NCI-H446 treated with DMSO at 0.1 percent for 48 hours (cell line): ENCODE data around the gene FAM78B.

ENCODE experiments used
- DNase-seq: peaks from one replicate; lab custom pipeline; 2025; lab: John Stamatoyannopoulos, UW

FAM78B gene

GRCh38 chr1:166117776-166118175, 49.0 kb downstream of the FAM78B start:
- no peak for DNase-seq

- no peak for DNase-seq
Observed at GRCh38 chr1:166116026-166116425, 50.8 kb downstream of the FAM78B start.

- no peak for DNase-seq
Observed at GRCh38 chr1:166114419-166114818, 52.4 kb downstream of the FAM78B start.

GRCh38 chr1:166113630-166114029, 53.2 kb downstream of the FAM78B start:
- DNase-seq: no peak

- DNase-seq: no peak
Observed at GRCh38 chr1:166113031-166113430, 53.8 kb downstream of the FAM78B start.

- DNase-seq: no peak
Observed at GRCh38 chr1:166112425-166112824, 54.4 kb downstream of the FAM78B start.

- no peak for DNase-seq
Observed at GRCh38 chr1:166111430-166111829, 55.4 kb downstream of the FAM78B start.

GRCh38 chr1:166090244-166090643, 76.6 kb downstream of the FAM78B start:
- no peak for DNase-seq

- no peak for DNase-seq
Observed at GRCh38 chr1:166089804-166090203, 77.0 kb downstream of the FAM78B start.

GRCh38 chr1:166088572-166088955, 78.2 kb downstream of the FAM78B start:
- no peak for DNase-seq

GRCh38 chr1:166087734-166088571, 78.8 kb downstream of the FAM78B start:
- DNase-seq: no peak

GRCh38 chr1:166086113-166086883, 80.5 kb downstream of the FAM78B start:
- no peak for DNase-seq

GRCh38 chr1:166084613-166085012, 82.2 kb downstream of the FAM78B start:
- DNase-seq: no peak

- DNase-seq: no peak
Observed at GRCh38 chr1:166083887-166084286, 82.9 kb downstream of the FAM78B start.

- no peak for DNase-seq
Observed at GRCh38 chr1:166082601-166083000, 84.2 kb downstream of the FAM78B start.

- DNase-seq: no peak
Observed at GRCh38 chr1:166080967-166081870, 85.6 kb downstream of the FAM78B start.

- no peak for DNase-seq
Observed at GRCh38 chr1:166080277-166080966, 86.4 kb downstream of the FAM78B start.

GRCh38 chr1:166079276-166079675, 87.5 kb downstream of the FAM78B start:
- DNase-seq: no peak

GRCh38 chr1:166073489-166073888, 93.3 kb downstream of the FAM78B start:
- no peak for DNase-seq

- DNase-seq: no peak
Observed at GRCh38 chr1:166069390-166069789, 97.4 kb downstream of the FAM78B start.

- peak; percentile 41 for DNase-seq
Observed at GRCh38 chr1:166066107-166066506, 100.7 kb downstream of the FAM78B start.

- DNase-seq: no peak
Observed at GRCh38 chr1:166064951-166065350, 101.8 kb downstream of the FAM78B start.
